Ishikawa (cell line): ENCODE data around the gene RAB1B.

Experiments
- CEBPB ChIP-seq: IDR thresholded peaks from 2 replicates; pipeline ENCODE4 v1.6.1; 2012
- CREB1 ChIP-seq: IDR thresholded peaks from 2 replicates; pipeline ENCODE4 v1.6.1; 2012; ENCODE audit warnings: low read depth
- EGR1 ChIP-seq: IDR thresholded peaks from 2 replicates; pipeline ENCODE4 v1.6.1; 2012
- EP300 ChIP-seq: IDR thresholded peaks from 2 replicates; pipeline ENCODE4 v1.6.1; 2012; ENCODE audit warnings: borderline replicate concordance
- MAX ChIP-seq: IDR thresholded peaks from 2 replicates; pipeline ENCODE4 v1.6.1; 2012
- NFIC ChIP-seq: IDR thresholded peaks from 2 replicates; pipeline ENCODE4 v1.6.1; 2012
- RAD21 ChIP-seq: IDR thresholded peaks from 2 replicates; pipeline ENCODE4 v1.6.1; 2012; ENCODE audit warnings: low read depth
- REST ChIP-seq: IDR thresholded peaks from 2 replicates; pipeline ENCODE4 v1.6.1; 2012; ENCODE audit warnings: low read depth, mild to moderate bottlenecking
- TAF1 ChIP-seq: IDR thresholded peaks from 2 replicates; pipeline ENCODE4 v1.6.1; 2012; ENCODE audit warnings: low read depth, mild to moderate bottlenecking
- TCF12 ChIP-seq: IDR thresholded peaks from 2 replicates; pipeline ENCODE4 v1.6.1; 2012; ENCODE audit warnings: low read depth
- ZBTB7A ChIP-seq: IDR thresholded peaks from 2 replicates; pipeline ENCODE4 v1.6.1; 2012; ENCODE audit warnings: low read depth

- TF ChIP-seq REST (no peak), ZBTB7A (no peak), EGR1 (no peak), CREB1 (no peak), RAD21 (no peak), CEBPB (no peak), MAX (no peak), TAF1 (no peak), TCF12 (no peak), EP300 (no peak), NFIC (no peak)
Observed at GRCh38 chr11:66309475-66309874, 41.0 kb downstream of the RAB1B start.
